ENCODE measurements around the gene NDST3.
"Not testable (repeated sequence)": the region's sequence is repeated elsewhere in the genome, so short reads cannot be mapped to it uniquely, and the experiment has no call there.

The NDST3 gene

GRCh38 chr4:118190903-118191302, 156.6 kb downstream of the NDST3 start:
- DNase-seq = no peak

- DNase-seq = no peak
Measured at GRCh38 chr4:118193421-118193820, 159.1 kb downstream of the NDST3 start.

- DNase-seq = no peak
Measured at GRCh38 chr4:118206627-118207026, 172.3 kb downstream of the NDST3 start.

DNA sequence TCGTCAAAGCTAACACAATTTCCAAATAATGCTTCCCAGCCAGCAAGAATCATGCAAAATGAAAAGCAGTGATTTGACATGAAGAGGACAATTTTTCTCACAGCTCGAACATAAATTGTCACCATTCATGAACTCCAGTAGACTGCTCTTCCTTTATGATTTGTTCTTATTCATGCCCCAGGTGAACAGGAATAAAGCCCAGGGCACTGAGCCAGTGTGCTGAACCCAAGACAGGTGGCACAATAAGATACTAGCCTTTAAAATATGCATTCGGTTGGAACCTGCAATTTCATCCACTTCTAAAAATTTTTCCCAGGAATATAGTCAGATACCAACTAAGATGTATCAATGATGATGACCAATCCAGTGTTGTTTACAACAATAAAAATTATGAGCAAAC, 178.8 kb downstream of the NDST3 start:
- DNase-seq = no peak

GRCh38 chr4:118215826-118216225, 181.5 kb downstream of the NDST3 start:
- DNase-seq = no peak

GRCh38 chr4:118221227-118221800, 187.0 kb downstream of the NDST3 start:
- DNase-seq = no peak

- peak; percentile 21 for DNase-seq
Measured at GRCh38 chr4:118224243-118224829, 190.1 kb downstream of the NDST3 start.

- DNase-seq = no peak
Measured at GRCh38 chr4:118225511-118225910, 191.2 kb downstream of the NDST3 start.

- DNase-seq = no peak
Measured at GRCh38 chr4:118226311-118227010, 192.2 kb downstream of the NDST3 start.

DNA sequence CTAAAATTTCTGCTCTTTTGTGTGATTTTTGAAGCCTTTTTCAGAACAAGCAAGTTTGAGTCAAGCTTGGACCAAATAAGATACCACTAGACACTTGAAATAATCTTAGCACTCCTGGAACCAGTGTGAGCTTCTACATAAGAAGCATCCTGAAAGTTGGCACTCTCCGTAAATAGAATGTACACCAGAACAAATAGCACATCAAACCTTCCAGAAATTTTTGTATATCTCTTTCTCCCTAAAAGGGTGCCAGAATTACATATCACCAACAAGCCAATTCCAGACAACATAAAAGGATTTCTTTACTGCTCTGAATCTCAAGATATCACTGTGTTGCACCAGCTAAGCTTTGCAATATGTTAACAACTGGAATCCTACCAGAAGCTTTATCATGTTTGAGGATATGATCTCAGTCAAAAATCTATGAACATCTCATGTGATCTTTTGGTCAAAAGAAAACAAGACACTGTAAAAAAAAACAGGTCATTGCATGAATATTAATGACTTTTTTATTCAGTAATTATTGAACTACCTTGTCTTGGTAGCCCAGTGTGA, 201.4 kb downstream of the NDST3 start:
- no peak for DNase-seq

DNA sequence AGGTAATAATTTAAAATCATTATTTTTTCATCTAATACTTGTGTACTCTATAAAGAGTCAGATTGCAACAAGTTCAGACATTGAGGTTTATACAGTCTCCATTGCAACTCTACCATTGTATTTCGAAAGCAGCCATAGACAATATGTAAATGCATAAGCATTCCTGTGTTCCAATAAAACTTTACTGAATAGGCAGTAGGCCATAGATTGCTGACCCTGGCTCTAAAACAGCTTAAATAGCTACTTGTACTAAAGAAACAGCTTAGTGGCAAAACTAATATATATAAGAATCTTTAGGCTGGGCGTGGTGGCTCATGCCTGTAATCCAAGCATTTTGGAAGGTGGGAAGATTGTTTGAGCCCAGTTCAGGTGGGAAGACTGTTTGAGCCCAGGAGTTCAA, 203.2 kb downstream of the NDST3 start:
- DNase-seq = no peak

DNA sequence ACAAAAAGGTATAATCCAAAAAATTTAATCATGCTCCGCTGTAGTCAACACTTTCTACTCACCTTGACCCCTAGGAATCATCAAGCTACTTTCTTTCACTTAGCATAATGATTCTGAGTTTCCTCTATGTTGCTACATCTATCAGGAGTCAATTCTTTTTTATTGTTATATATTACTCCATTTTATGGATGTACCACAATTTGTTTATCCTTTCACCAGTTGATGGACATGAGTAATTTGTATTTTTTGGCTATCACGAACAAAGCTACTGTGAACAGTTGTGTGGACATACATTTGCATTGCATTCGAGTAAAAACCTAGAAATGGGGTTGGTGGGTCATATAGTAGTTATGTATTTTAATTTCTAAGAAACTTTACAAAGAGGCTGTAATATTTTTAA, 215.6 kb downstream of the NDST3 start:
- no peak for DNase-seq

GRCh38 chr4:118254368-118254767, 220.1 kb downstream of the NDST3 start:
- no peak for DNase-seq

GRCh38 chr4:118259111-118259510, 224.8 kb downstream of the NDST3 start:
- DNase-seq = no peak

GRCh38 chr4:118260309-118260708, 226.0 kb downstream of the NDST3 start:
- no peak for DNase-seq

DNA sequence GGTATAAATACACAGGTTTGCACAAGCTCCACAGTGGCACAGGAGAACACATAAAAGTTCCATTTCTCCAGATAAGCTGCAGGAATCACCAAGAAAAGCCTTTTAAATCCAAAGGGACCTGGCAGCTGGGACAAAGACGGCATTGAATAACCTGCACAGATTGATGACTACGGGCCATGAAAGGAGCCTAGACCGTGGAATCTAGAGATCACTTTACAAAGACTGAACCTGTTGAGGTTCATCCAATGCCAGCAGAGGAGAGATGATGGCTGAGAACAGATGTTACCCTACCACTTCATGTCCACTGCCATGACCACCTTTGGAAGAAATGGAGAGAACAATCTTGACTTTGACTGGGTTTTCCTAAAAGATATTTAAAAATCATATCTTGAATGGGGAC, 229.8 kb downstream of the NDST3 start:
- no peak for DNase-seq

DNA sequence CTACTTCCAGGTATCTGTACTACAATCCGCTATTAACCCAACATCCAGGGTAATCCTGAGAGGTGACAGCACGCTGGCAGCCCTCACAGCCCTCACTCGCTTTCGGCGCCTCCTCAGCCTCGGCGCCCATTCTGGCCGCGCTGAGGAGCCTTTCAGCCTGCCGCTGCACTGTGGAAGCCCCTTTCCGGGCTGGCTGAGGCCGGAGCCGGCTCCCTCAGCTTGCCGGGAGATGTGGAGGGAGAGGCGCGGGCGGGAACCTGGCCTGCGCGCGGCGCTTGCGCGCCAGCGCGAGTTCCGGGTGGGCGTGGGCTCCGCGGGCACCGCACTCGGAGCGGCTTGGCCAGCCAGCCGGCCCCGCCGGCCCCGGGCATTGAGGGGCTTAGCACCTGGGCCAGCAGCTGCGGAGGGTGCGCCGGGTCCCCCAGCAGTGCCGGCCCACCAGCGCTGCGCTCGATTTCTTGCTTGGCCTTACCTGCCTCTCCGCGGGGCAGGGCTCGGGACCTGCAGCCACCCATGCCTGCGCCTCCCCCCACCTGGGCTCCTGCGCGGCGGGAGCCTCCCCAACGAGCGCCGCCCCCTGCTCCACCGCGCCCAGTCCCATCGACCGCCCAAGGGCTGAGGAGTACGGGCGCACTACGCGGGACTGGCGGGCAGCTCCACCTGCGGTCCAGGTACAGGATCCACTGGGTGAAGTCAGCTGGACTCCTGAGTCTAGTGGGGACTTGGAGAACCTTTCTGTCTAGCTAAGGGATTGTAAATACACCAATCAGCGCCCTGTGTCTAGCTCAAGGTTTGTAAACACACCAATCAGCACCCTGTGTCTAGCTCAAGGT, 231.2 kb downstream of the NDST3 start:
- peak; percentile 24 for DNase-seq

DNA sequence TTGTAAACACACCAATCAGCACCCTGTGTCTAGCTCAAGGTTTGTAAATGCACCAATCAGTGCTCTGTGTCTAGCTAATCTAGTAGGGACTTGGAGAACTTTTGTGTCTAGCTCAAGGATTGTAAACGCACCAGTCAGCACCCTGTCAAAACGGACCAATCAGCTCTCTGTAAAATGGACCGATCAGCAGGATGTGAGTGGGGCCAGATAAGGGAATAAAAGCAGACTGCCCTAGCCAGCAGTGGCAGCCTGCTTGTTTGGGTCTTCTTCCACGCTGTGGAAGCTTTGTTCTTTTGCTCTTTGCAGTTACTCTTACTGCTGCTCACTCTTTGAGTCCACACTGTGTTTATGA, 231.8 kb downstream of the NDST3 start:
- DNase-seq = not testable (repeated sequence)

GRCh38 chr4:118268780-118269179, 234.5 kb downstream of the NDST3 start:
- DNase-seq = no peak

- peak; percentile 59 for DNase-seq
Measured at GRCh38 chr4:118270492-118270891, 236.2 kb downstream of the NDST3 start.

DNA sequence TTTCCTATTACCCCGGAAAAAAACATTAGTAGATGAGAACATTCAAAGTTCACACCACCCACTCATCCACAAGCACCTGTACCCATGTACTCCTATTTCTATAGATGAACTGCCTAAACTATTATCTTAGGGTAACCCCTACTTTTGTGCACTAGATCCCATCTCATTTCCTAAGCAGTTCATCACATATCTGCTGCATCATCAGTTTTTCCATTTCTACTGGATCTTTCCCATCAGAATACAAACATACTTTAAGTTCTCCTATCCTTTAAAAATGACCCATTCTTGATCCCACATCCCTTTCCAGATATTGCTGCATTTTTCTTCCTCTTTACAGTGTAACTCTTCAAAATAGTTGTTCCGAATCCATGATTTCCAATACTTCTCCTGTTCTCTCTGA, 237.5 kb downstream of the NDST3 start:
- no peak for DNase-seq

DNA sequence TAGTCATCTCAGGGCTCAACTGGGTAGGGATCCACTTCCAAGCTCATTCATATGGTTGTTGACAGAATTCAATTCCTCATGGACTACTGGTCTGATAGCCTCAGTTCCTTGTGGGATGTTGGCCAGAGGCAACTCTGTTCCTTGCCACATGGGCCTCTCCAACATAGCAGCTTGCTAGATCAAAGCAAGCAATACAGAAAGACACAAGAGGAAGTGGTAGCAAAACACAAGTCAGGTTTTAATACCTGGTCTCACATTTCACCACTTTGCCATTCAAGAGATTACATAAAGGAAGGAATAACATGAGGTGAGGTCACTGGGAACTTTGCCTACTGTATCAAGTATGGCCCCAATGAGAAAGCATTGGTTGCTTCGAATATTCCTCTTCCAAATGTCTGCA, 239.4 kb downstream of the NDST3 start:
- DNase-seq = no peak

GRCh38 chr4:118276580-118276979, 242.3 kb downstream of the NDST3 start:
- no peak for DNase-seq
